LNCAP (cell line): ENCODE results near the gene GNPDA1.
A peak's percentile ranks its signal among the peaks of the same experiment; 100 is the strongest.

Source experiments
- CTCF ChIP-seq: fragments of 450-650 bp; IDR thresholded peaks from 2 replicates; pipeline ENCODE4 v1.5.1; 2017; ENCODE audit warnings: mild to moderate bottlenecking

GNPDA1 gene

GRCh38 chr5:142013734-142014521 lies 1.1 kb upstream of the GNPDA1 start:
- peak; percentile 72 for TF ChIP-seq CTCF

- TF ChIP-seq CTCF = peak; percentile 49; the same call in 1 of the 2 replicates
These were observed 541 bp downstream of the GNPDA1 start for GRCh38 chr5:142012186-142012785.

GRCh38 chr5:142011572-142012185 lies 1.1 kb downstream of the GNPDA1 start:
- TF ChIP-seq CTCF = no peak

GRCh38 chr5:142009886-142010285 lies 2.9 kb downstream of the GNPDA1 start:
- TF ChIP-seq CTCF = no peak

DNA sequence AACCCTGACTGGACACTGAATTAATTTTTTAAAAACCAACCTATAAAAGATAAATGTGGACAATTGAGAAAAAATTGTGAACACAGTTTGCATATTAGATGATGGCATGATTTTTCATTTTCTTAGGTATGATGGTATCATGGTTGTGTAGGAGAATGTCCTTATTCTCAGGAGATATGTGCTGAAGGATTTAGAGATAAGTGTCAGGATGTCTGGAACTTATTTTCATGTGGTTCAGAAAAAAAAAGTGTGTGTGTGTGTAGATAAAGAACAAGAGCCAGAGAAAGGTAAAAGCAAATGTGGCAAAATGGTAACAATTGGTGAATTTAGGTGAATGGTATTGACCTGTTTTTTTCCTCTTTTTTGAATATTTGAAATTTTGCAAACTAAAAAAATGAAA lies 4.0 kb downstream of the GNPDA1 start:
- TF ChIP-seq CTCF = no peak

DNA sequence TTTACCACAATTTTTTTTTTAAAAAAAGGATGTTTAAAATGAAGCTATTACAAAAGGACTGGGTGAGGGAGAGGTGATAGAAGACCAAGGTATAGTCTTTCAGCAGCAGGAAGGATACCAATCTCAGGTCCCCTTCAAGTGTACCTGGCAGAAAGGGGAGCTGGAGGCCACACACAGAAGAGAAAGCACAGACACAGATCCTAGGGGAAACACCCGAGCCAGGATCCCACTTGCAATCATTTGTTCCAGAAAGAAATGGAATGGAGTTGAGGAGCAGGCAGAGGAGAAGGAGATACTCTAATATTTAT lies 5.6 kb downstream of the GNPDA1 start:
- TF ChIP-seq CTCF = no peak

- no peak for TF ChIP-seq CTCF
These were observed 6.2 kb downstream of the GNPDA1 start for GRCh38 chr5:142006363-142007236.
